ENCODE measurements around the gene RPL15.

Gene RPL15

DNA sequence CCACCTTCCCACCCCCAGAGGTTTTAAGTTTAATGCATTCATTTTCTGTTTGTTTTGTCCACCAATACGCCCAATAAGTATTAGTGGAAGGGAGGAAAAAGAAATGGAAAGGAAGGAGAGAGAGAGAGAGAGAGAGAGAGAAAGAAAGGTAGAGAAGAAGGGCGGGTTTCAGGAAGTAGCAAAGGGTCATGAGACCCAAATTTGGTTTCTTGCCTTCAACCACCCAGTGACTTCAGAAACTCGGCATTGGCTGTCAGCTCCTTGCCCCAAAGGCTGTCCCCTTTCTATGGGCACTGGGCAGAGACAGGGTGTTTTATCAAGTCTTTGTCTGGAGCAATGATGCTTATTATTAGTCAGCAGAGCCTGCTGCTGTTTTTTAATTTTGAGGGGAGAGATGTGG is 14.7 kb downstream of the RPL15 start:
- no peak for DNase-seq (ENCODE audit: low read depth)

DNA sequence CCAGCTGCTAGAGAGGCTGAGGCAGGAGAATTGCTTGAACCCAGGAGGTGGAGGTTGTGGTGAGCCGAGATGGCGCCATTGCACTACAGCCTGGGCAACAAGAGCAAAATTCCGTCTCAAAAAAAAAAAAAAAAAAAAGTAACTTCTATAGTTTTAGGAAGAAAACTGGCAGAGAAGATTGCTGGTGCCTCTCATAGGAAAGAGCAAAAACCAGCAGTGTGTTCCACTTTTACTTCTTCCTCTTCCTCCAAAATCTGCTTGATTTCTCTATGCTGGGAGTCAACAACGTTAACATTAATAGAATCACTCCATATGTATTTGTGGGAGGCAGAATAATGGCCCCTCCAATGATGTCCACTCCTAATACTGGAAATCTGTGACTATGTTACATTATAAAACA is 15.6 kb downstream of the RPL15 start:
- DNase-seq (ENCODE audit: low read depth) = no peak

DNA sequence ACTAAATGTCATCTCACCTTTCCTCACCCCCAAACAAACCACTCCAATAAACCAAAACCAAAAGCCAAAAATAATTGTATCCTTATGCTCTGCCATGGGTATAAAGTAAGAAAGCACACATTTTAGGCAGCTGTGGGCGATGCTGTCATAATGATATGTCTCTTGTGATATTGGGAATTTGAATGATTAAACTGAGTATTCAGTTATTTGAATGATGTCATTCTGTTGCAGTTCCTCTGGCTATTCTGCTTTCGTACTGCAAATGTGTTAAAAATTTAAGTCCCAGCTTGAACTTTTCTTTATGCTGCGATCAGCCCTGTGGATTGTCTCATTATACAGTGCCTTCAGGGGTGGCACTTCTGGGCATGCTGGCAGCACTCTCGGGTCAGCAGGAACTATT is 17.3 kb downstream of the RPL15 start:
- no peak for DNase-seq (ENCODE audit: low read depth)

DNA sequence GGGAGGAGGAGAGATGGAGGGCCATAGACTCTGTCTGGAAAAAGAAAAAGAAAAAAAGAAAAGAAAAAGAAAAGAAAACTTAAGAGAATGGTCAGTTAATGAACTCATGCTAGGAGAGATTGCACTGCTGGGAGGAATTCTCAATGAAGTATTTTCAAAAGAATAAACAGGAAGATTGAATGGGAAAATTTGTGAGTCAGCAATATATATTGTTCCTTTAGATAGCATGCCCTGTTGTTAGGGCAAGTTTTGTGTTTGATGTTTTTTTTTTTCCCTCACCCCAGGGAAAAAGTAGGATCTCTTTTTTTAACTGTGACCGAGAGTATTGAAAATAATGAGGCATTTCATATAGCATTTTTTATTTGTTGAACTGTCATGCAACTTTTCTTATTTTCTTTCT is 20.4 kb downstream of the RPL15 start:
- DNase-seq (ENCODE audit: low read depth) = no peak

DNA sequence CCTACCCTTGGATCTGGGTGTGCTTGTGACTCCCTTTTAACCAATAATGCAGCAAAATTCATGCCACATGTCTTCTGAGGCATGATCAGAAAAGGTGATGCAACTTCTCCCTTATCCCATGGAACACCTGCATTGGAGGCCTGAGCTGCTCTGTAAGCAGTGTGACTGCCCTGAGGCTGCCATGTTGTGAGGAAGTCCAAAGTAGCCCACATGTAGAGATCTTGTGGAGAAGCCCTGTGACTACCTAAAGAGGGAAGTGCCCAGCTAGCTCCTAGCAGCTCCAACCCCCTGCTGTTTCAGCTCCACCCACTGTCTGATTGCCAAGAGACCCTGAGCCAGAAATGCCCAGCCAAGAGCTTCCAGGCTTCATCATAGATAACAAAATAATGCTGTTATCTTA is 21.8 kb downstream of the RPL15 start:
- DNase-seq (ENCODE audit: low read depth) = no peak

DNA sequence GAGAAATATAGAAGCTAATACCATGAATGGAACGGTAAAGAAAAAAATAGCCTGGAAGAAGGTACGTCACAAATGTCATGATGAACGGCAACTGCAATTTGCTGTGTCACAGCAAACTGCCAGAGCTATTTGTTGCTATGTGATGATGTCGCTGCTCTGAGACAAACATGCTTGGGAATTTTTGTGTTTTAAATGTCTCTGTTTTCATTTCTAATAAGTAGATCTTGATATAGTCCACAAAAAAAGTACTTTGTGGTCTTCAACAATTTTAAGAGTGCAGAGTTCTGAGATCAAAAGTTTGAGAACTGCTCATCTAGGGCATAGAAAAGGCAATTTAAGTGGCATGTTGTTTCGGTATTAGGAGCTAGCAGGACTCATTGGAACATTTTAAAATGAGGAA is 23.8 kb downstream of the RPL15 start:
- DNase-seq (ENCODE audit: low read depth) = no peak

DNA sequence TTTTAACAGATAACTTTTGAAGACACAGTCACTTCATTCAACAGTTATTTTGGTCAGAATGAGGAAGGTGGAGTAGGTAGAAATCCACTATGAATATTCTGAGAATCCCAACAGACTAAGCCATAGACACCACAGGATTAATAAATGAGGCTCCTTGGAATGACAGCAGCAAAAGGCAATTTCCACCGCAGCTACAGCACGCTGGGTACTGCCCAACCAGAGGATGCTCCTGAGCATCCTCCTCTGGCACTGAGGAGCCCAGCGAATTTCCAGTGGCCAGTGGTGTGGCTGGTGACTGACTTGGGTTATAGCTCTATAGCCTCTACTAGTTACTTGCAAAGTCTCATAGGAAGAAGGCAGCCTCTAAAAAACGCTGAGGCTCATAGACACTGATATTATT is 24.5 kb downstream of the RPL15 start:
- DNase-seq (ENCODE audit: low read depth) = no peak

DNA sequence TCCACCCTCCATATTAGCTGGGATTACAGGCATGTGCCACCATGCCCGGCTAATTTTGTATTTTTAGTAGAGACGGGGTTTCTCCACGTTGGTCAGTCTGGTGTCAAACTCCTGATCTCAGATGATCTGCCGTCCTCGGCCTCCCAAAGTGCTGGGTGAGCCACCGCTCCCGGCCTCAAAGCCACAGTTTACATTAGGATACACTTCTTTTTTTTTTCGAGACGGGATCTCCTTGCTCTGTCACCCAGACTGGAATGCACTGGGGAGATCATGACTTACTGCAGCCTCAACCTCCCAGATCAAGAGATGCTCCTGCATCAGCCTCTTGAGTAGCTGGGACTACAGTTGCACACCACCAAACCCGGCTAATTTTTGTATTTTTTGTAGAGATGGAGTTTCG is 25.6 kb downstream of the RPL15 start:
- no peak for DNase-seq (ENCODE audit: low read depth)

DNA sequence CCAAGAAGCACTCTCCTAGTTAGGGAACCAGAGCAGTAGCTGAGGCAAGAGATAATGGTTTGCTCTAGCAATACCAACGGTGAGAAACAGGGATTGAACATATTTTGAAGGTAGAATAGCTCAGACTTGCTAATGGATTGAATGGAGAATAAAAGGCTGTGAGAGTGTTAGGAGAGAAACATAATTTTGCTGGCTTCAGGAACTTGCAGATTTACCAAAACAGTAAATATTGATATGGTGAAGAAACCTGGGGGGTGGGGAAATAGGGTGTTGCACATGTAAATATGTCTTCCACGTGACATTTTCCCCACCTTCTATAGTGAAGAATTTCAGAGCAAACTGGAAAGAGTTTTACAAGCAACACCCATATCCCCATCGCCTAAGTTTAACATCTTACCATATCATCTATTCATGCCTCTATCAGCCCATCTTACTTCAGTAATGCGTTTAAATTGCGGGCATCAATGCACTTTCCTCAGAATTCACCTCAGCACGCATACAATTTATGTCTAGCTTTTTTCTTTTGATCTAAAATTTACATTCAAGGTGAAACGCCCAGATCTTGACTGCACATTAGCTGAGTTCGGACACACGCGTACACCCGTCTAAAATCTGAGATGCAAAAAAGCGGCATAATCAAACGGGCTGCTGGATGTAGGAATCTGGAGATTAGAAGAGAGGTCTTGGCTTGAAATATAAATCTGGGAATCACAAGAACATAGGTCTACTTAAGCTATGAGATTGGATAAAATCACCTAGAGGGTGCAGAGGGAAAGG is 27.3 kb downstream of the RPL15 start:
- DNase-seq (ENCODE audit: low read depth) = no peak

DNA sequence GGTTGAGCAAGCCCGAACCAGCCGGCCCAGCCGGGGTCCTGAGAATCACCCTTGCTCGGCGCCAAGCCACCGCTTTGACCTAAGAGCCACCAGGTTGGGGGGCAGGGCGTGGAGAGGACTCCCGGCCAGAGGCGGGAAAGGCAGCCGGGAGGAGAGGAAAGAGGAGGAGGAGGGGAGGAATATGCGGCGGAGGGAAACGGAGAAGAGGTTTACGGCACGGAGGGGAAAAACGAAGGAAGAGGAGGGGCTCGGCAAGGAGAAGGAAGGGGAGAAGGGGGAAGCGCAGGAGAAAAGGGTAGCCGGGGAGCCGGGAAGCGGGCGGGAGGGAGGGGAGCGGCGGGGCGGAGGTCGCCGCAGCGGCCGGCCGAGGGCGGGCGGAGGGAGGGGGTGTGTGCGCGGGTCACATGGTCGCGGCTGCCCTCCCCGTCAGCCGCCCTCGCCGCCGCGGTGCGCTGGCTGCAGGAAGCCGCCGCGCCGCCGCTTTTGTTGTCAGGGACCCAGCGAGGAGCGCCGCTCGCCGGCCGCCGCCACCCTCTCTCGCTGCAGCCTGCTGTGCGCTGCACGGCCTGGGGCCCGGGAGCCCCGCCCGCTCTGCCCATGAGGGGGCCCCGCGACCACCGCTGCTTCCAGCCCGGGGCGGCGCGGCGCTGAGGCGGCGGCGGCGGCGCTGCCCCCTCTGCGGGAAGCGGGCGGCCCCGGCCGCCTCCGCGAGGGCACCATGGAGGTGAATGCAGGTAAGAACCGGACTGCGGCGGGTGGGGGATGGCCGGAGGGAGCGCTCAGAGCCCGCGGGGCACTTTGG is 28.1 kb downstream of the RPL15 start, which contains the start of gene NR1D2:
Gene NR1D2 (plus strand): TSS at position 426 of the 802 bp plus-strand sequence. CDS start 293 bp downstream, at position 719.
- peak; percentile 81 for DNase-seq (ENCODE audit: low read depth)

DNA sequence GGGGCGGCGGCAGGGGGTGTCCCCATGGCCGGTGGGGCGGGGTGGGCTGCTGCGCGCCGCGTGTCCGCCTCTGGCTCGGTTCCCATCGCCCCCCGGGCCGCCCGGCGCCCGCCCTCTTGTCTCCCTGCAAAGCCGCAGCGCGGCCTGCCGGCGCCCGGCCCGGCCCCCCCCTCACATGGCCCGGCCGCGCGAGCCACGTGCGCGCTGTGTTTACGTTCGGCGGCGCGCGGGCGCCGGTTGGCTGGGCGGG is 28.7 kb downstream of the RPL15 start:
- no peak for DNase-seq (ENCODE audit: low read depth)

DNA sequence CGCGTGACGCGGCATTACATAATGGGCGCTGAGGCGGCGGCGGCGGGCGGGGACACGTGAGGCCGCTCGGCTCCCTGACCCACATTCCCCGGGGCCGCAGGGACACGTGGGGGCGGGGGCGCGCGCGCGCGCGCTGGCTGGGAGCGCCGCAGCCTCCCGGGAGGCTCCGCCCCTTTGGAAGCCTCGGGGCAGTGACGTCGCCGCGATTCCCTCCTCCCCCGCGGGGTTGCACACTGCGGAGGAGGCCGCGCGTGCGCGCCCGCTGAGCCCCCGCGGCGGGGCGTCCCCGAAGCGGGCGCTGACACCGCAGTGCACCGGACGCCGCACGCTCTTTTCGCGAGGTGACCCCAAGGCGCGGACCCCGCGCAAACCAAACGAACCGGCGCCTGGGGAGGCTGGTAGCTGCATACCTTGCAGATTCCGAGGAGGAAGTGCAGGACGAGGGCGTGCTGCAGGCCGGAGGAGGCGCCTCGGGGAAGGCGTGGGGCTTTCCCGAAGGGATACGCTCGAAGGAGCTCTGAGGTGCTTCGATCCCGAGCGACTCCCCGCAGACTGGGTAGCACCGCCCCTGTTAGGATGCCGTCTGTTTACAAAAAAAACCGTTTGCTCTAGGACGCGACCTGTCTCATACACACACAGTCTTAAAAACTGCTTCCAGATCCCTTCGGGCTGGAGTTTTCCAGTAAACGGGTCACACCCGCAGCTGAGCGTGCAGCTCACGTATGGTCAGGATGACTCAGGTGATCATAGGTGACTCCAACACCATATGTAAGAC is 29.2 kb downstream of the RPL15 start:
- peak; percentile 93 for DNase-seq (ENCODE audit: low read depth)

DNA sequence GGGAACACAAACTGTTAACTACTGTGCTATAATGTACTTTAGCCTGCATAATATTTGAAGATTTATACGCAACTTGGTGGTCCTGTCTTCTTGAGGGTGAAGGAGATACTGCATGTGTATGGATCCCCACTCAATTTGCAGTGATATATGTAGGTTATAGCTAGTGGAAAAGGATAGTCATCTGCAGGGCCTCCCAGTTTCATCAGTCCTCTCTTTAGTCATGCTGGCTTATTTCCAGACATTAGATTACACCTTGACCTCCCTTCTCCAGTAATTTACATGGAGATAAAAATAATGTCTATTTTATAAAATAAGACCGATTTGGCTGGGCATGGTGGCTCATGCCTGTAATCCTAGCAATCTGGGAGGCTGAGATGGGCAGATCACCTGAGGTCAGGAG is 31.8 kb downstream of the RPL15 start:
- peak; percentile 56 for DNase-seq (ENCODE audit: low read depth)

DNA sequence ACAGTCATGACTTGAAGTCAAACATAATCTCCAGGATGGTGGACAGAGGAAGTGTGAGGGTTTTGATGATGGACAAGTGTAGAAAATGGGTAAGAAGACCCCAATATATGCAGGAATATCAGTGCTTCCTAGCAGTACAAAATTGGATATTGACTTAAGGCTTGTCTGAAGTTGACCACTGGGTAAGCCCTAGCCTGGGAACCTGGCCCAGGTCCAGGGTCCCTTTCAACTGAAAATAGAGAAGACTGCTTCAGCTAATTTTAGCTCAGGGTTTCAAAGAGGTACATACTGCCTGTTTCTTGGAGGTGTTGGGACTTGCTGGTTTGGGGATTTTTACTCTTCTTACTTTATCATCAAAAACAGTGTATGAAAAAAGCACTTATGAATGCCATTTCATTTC is 32.9 kb downstream of the RPL15 start:
- no peak for DNase-seq (ENCODE audit: low read depth)

DNA sequence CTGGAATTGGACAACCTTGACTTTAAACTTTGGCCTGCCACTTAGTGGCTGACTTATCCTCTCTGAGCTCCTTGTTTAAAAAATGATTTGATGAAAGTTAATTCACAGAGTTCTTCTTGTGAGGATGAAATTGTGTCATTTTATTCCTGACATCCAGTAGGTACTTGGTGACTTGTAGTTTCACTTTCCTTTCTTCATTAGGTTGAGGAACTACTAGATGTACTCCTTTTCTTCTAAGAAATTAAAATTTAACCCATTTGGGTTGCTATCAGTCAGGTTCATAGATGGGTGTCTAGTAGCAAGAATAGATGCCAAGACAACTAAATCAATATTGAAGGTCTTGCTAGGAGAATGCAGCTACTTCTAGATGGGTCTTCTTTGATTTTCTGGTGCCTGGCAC is 33.4 kb downstream of the RPL15 start:
- no peak for DNase-seq (ENCODE audit: low read depth)

DNA sequence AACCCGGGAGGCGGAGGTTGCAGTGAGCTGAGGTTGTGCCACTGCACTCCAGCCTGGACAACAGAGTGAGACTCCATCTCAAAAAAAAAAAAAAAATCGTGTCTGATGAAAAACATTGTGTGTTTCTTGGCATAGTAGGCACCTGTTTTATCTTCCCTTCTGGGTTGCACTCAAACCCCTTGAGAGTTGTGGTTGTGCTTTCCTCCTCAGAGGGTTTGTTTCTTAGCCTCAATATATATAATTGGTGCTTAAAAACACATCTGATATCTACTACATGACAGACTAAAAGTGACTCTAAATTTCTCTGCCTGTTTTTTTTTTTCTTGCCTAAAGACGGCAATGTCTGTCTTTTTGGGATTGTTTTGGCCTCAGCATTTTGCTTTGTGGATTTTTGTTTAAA is 35.7 kb downstream of the RPL15 start:
- DNase-seq (ENCODE audit: low read depth) = no peak

DNA sequence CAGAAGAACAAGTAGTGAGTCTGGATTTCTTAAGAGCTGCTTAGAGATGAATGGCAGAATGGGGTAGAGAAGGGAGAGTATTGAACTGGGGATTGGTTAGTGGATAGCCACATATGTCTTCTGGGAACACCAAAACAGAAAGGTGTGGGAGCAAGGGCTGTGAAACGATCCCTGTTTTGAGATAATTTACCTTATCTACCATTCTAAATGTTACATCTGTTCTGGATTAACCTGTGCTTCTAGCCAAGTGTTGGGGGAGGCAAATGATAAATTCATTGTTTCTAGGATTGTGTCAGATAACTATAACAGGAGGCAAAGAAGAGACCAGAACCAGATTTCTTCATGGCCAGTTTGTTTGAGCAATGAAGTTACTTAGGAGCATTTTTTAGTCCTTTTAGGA is 36.6 kb downstream of the RPL15 start:
- DNase-seq (ENCODE audit: low read depth) = no peak

DNA sequence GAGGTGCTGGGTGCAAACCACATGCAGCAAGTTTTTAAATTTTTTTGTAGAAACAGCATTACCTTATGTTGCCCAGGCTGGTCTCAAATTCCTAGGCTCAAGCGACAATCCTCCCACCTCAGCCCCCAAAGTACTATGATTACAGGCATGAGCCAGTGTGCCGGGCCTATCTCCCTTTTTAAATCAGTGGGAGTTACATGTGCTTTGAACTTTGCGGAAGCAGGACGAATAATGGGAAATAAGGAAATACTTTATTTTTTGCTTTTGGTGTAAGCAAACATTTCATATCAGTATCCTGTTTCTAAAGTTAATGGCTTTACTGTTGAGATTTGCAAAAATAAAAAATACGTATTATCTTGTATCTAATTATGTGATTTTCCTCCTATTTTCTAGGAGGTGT is 37.2 kb downstream of the RPL15 start:
- no peak for DNase-seq (ENCODE audit: low read depth)

DNA sequence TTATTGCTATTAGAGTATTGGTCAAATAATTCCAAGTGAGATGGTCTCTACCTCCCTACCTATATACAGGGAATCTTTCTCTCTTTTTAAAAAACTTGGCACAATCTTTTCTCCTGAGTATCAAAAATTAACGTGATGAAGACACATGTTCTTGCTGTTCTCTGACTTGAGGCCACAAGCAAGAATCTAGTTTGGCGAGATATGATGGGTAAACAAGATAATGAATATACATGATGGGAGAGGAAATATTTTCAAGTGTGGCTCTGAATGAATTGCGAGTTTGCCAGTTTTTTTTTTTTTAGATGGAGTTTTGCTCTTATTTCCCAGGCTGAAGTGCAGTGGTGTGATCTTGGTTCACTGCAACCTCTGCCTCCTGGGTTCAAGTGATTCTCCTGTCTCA is 39.8 kb downstream of the RPL15 start:
- DNase-seq (ENCODE audit: low read depth) = no peak

DNA sequence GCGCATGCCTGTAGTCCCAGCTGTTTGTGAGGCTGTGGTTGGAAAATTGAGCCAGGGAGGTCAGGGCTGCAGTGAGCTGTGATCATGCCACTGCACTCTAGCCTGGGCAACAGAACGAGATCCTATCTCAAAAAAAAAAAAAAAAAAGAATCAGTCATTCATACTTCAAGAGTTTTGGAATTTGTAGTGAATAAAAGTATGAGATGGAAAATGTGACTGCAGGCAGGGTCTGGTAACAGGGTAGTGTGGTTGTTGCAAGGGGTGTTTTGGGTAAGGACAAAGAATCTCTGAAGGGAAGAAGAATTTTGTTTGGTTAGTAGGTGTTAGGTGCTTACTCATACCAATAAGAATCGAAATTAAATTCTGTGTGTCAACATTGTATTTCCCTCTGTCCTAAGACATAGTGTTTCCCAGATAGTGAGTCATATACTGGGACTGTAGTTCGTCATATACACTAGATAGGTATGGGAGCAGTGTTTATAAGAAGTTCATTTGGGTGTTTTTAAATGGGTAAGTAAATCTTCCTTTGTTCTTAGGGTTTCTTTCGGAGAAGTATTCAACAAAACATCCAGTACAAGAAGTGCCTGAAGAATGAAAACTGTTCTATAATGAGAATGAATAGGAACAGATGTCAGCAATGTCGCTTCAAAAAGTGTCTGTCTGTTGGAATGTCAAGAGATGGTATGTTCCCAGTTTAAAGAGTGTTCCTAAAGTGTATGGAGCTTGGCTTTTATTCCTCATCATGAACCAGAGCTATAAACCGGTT is 42.4 kb downstream of the RPL15 start:
- DNase-seq (ENCODE audit: low read depth) = peak; percentile 93

DNA sequence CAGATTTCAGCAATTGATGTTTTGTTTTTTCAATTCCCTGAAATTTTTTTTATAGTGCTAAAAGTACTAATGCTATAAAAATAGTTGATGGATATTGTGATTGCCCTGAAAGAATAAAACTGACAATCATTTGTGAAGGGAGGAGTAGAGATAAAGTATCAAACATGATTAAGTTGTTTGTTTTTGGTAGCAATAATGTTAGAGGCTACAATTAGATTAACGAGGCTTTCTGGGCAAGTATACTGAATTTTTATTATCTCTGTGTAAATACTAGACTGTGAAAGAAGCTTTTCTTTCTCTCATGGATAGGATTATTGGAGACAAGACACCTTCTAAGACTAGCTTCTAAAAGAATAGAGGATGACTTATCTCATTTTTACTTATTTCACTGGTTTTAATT is 43.7 kb downstream of the RPL15 start:
- DNase-seq (ENCODE audit: low read depth) = no peak

DNA sequence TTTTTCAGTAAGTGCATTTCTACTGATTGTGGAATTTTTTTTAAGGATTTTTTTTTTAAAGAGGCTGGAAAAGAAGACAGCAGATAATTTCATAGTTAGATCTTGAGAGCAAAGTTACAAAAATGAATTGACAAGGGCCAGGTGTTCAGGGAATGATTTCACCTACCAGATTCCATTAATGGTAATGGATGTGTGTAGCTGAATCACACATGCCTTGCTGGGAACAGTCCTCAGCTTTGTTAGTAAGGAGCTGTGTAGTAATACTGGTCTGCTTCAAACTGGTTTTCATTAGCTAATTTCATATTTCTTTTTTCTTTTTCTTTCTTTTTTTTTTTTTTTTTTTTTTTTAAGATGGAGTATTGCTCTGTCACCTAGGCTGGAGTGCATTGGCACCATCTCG is 44.1 kb downstream of the RPL15 start:
- DNase-seq (ENCODE audit: low read depth) = no peak

Data from ELR (cell line).